Cardiac fibroblast (primary cell): ENCODE results near the gene STIMATE.
A peak's percentile ranks its signal among the peaks of the same experiment; 100 is the strongest.

ENCODE experiments used
- DNase-seq, 2 donors: peaks; one replicate each; pipeline versions ENCODE4 v3.0.0 to v3.0.0-alpha.2; 2010; ENCODE audit warnings: low read depth in 2 of 2
- H3K4me3 ChIP-seq, 2 donors: replicated peaks in 1 of 2; 1 replicate in 1 of 2; 2 replicates in 1 of 2; pipeline ENCODE4 v1.5.1; 2011; ENCODE audit warnings: low read depth in 2 of 2, low read length in 2 of 2, mild to moderate bottlenecking in 2 of 2, moderate library complexity in 1 of 2
- CTCF ChIP-seq: IDR thresholded peaks from one replicate; pipeline ENCODE4 v1.5.1; 2011; ENCODE audit warnings: low read depth, mild to moderate bottlenecking, low read length, inconsistent platforms

Gene STIMATE

DNA sequence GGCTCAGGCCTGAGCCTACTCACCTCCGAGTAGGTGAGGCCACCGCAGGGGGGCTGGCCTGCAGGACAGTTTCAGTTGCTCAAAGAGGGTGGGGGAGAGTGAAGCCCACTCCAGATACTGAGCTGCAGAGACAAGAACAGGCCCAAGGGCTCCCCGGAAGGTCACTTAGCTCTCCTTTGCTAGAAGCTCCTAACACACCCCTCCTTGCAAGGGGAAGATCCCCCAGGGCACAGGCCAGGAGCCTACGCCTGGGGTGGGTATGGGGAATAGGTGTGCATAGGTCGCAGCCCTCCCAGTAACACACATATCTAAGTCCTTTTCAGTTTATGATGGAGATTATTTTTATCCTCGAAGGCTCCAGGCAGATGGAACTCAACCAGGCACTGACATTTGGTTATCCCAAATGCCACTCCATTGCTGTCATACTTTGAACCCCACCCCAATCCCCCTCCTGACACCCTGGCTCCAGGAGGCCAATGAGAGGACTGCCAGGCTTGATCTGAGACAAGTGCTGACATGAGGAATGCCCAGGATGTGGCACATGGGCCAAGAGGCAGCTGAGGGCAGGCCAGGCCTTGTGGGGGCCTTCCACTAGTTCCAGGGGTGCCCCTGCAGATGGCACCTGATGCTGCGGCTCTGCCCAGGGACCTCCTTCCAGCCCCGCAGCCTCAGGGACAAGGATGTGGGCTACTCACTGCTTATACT lies 61.4 kb downstream of the STIMATE start:
- no peak overlapping the region for H3K4me3 ChIP-seq
- no peak for TF ChIP-seq CTCF
- DNase-seq: no peak

DNA sequence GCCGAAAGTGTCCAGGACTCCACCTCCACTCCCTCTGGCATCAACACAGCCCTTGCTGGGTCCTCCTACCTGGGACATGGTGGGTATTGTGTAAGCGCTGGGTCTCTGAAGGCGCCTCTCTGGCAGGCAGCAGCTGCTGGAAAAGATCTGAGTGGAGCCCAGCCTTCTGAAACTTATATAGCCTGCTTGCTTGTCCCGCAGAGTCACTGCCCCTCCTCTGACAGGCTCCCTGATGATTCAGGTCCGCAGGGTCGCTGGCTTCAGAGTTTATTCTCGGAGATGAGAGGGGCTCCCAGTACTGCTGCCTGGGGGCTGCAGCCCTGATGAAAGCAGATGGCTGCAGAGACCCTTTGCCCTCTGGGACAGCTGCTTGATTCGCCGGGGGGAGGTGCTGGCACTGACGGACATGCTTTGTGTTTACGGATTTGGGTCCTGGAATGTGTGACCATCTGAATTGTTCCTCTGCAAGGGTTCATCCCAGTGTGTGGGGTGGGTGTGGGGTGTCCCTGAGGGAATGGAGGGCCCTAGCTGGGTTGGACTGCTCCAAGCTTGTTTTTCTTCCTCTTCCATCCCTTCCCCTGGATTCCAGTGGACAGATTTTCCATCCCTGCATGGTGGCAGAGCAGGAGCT lies 62.4 kb downstream of the STIMATE start, which contains the start of gene MUSTN1:
Gene MUSTN1 (minus strand): TSS at position 149 of the 631 bp plus-strand sequence. CDS start 71 bp downstream, at position 78.
- DNase-seq: peak in 1 of 2 donors; percentile 39
- no peak for TF ChIP-seq CTCF
- no peak within 1 kb of the TSS for H3K4me3 ChIP-seq

- no peak for DNase-seq
- no peak for TF ChIP-seq CTCF
Measured at GRCh38 chr3:52833202-52833601, 64.1 kb downstream of the STIMATE start.

DNA sequence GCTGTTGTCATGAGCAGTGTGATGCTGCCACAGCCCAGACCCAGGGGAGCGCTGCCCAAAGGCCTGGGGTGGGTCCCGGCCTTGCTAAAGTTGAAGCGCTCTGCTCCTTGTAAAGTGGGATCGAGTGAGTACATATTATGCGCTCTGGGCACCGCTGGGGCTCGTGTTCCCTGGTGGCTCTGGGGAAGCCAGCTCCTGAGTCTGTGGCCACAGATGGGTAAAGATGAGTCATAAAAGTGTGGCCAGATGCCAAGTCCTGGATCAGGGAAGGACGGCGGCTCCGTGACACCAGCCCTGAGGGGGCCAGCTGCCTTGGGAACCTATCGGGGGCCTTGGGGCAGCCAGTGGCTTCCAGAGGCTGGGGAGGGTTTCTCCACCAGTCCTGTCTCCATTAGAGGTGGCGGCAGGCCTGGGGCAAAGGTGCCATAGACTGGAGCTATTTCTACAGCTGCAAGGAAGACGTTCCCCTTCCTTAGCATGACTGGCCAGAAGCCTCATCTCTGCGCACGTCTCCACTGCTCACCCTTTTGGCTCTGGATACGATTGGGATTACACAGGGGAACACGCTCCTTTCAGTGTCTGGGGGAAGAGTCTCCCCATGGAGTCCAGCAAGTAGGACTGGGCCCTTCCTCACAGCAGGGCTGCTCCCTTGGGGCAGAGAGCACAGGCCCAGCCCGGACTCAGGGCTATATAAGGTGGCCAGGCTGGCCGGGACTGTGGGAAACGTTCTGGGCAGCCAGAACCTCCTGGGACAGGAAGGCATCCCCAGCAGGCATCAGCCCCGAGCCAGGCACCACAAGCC lies 65.6 kb downstream of the STIMATE start:
- TF ChIP-seq CTCF: no peak
- no peak overlapping the region for H3K4me3 ChIP-seq
- peak; percentile 70 to 85 for DNase-seq

More at GRCh38 chr3:52833202-52833601, 64.1 kb downstream of the STIMATE start:
- H3K4me3 ChIP-seq: no peak overlapping the region

DNA sequence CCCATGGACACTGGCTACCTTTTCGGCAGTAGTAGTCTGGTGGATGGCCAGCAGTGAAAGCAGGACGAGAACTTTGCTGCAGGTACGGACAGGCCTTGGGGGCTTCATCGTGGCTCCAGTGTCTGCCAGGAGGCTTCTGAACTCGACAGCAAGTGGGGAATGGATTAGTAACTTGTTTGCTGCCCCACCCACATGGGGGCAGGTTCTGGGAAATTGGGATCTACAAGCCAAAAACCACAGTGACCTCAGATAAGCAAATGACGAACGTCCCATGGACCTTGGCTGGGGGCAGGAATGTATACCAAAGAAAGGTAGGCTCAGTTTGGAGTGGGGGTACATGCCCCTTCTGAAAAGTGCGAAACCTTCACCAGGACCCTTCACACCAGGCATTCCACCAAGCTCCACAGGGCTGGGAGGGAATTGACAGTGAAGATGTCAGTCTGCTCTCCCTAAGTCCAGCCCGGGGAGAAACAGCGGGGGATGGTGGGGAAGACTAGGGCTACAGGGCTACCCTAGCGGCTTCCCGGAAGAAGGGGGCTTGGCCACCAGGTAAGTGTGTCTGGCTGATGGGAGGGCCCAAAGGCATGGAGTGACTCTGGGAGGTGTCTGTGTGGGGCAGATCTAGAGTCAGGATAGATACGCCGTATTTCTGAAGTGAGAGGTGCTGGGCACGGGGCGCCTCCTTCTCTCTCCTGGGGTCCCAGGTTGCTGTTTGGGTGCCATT lies 66.7 kb downstream of the STIMATE start, which contains the start of gene ITIH4:
Gene ITIH4 (minus strand): TSS at position 138 of the 724 bp plus-strand sequence. CDS start 30 bp downstream, at position 108.
- no peak for TF ChIP-seq CTCF
- no peak within 1 kb of the TSS for H3K4me3 ChIP-seq
- DNase-seq: peak in 1 of 2 donors; percentile 13

DNA sequence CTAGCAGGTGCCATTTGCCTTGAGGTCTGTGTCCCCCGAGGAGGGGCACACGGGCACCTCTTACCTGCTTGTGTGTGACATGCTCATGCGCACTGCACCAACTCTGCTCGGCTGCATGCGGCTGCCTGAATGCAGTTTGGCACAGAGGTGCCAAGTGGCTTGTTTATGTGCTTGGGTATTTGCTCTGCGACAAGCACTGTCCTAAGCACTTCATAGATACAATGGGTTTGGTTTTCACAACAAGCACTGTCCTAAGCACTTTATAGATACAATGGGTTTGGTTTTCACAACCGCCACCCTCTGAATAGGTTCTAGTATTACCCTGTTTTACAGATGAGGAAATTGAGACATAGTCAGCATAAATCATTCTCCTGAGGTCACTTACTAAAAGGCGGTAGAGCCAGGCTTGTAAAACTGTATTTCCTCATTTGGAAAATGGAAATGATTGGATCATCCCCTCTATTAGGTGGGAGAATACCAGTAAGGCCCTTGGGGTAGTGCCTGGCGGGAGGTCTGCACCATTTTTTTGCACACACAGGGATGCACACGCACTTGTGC lies 67.4 kb downstream of the STIMATE start:
- H3K4me3 ChIP-seq: no peak overlapping the region
- no peak for TF ChIP-seq CTCF
- no peak for DNase-seq
